ENCODE results near the gene HOXB2. TPM values are rescaled to one million over a fixed set of nuclear protein-coding genes. Genes with fewer than 3 reads are reported as not detected.

The HOXB2 gene
- total and polyA plus RNA-seq, 9 of the 15 experiments (the other 6 are each of a cell fraction or from before 2014, with no cell fraction given), result 2.1 to 97.7 (median 21.2) TPM

GRCh38 chr17:48528153-48528935, 16.6 kb downstream of the HOXB2 start (continued):
- TF ChIP-seq DDX20 (tag; IDR thresholded peaks at IDR 0.05; ENCODE audit: low read depth) (no peak), LARP7 (IDR thresholded peaks at IDR 0.05) (no peak), DACH1 (IDR thresholded peaks at IDR 0.05; ENCODE audit: partially characterized antibody) (peak; percentile 18), PBX2 (CRISPR knock-in tag; IDR thresholded peaks at IDR 0.05; ENCODE audit: low read depth) (no peak), PBX2 (tag; conservative IDR thresholded peaks at IDR 0.05; ENCODE audit: low read depth) (no peak), MAX (CRISPR knock-in tag; IDR thresholded peaks at IDR 0.05) (no peak), USF1 (CRISPR knock-in tag; IDR thresholded peaks at IDR 0.05) (no peak), TEAD4 (IDR thresholded peaks at IDR 0.05; ENCODE audit: low read length) (no peak), TEAD4 (CRISPR knock-in tag; IDR thresholded peaks at IDR 0.05; ENCODE audit: borderline replicate concordance) (no peak), NFRKB (IDR thresholded peaks at IDR 0.05; ENCODE audit: low read depth) (0 out of 2 replicates have a peak, but pooled peaks have one; percentile 22), ELF2 (CRISPR knock-in tag; IDR thresholded peaks at IDR 0.05) (no peak), DMBX1 (CRISPR knock-in tag; IDR thresholded peaks at IDR 0.05; ENCODE audit: borderline replicate concordance) (no peak), HDAC2 (IDR thresholded peaks at IDR 0.05) (peak; percentile 78; the same call in 1 of the 2 replicates), SRSF9 (IDR thresholded peaks at IDR 0.05; ENCODE audit: borderline replicate concordance, low read depth, low read length) (no peak), FOXA3 (CRISPR knock-in tag; conservative IDR thresholded peaks at IDR 0.05 in 1 of 2, IDR thresholded peaks at IDR 0.05 in 1 of 2) (no peak), ZNF512 (tag; IDR thresholded peaks at IDR 0.05) (no peak), SRF (CRISPR knock-in tag; IDR thresholded peaks at IDR 0.05) (no peak), MCM7 (IDR thresholded peaks at IDR 0.05) (no peak), ZNF146 (CRISPR knock-in tag; IDR thresholded peaks at IDR 0.05; ENCODE audit: unreplicated experiment) (no peak), MITF (IDR thresholded peaks at IDR 0.05) (no peak), THRA (IDR thresholded peaks at IDR 0.05) (no peak)
